Suprapubic skin (tissue), 4 donors: ENCODE data around the gene CIITA.

Source experiments
- EP300 ChIP-seq: sonication (generic); formaldehyde crosslinking; IDR thresholded peaks from one replicate; pipeline ENCODE4 v1.6.1; 2017; ENCODE audit warnings: antibody characterized with exemption
- POLR2A ChIP-seq, 2 donors: fragments of 450-650 bp; IDR thresholded peaks; one replicate each; pipeline ENCODE4 v1.6.1; 2017; ENCODE audit warnings: antibody characterized with exemption in 2 of 2, mild to moderate bottlenecking in 2 of 2, moderate library complexity in 2 of 2
- POLR2AphosphoS5 ChIP-seq, 3 donors: sonication (generic); formaldehyde crosslinking; IDR thresholded peaks; one replicate each; pipeline ENCODE4 v1.6.1; 2017; ENCODE audit warnings: antibody characterized with exemption in 3 of 3
- TF ChIP-seq, protein P1 (sequence below), 2 donors: fragments of 200-600 bp in 1 of 2; fragments of 450-650 bp in 1 of 2; sonication (generic) in 1 of 2; IDR thresholded peaks; one replicate each; pipeline ENCODE4 v1.5.1; 2016 to 2019; ENCODE audit warnings: antibody characterized with exemption in 2 of 2, mild to moderate bottlenecking in 1 of 2, moderate library complexity in 1 of 2

- no peak for TF ChIP-seq POLR2A (IDR thresholded peaks at IDR 0.05)
- TF ChIP-seq, protein P1, sequence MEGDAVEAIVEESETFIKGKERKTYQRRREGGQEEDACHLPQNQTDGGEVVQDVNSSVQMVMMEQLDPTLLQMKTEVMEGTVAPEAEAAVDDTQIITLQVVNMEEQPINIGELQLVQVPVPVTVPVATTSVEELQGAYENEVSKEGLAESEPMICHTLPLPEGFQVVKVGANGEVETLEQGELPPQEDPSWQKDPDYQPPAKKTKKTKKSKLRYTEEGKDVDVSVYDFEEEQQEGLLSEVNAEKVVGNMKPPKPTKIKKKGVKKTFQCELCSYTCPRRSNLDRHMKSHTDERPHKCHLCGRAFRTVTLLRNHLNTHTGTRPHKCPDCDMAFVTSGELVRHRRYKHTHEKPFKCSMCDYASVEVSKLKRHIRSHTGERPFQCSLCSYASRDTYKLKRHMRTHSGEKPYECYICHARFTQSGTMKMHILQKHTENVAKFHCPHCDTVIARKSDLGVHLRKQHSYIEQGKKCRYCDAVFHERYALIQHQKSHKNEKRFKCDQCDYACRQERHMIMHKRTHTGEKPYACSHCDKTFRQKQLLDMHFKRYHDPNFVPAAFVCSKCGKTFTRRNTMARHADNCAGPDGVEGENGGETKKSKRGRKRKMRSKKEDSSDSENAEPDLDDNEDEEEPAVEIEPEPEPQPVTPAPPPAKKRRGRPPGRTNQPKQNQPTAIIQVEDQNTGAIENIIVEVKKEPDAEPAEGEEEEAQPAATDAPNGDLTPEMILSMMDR (IDR thresholded peaks at IDR 0.05), result no peak
- no peak for TF ChIP-seq EP300
- TF ChIP-seq POLR2AphosphoS5 (IDR thresholded peaks at IDR 0.05), result no peak
Measured at GRCh38 chr16:10867199-10867598, 9.8 kb upstream of the CIITA start.
